T-cell (primary cell): ENCODE data around the gene FAM210B. TPM values are rescaled to one million over a fixed set of nuclear protein-coding genes. Genes with fewer than 3 reads are reported as not detected.

ENCODE experiments used
- ATAC-seq, 4 experiments: fragments of 200-7000 bp in 3 of 4; fragments of 150-1000 bp in 1 of 4; cut with Tn5 transposase; replicated peaks in 1 of 4; 1 replicate in 3 of 4; 2 replicates in 1 of 4; pipeline ENCODE4 v1.10.0; 2021; ENCODE audit warnings: moderate library complexity in 3 of 4, mild to moderate bottlenecking in 2 of 4, moderate number of reproducible peaks in 1 of 4
- CTCF ChIA-PET, 2 donors: fragments of 300-600 bp; sonication (Branson Sonifier 250); formaldehyde crosslinking; loops; one replicate each; lab custom pipeline; 2022; ENCODE audit warnings: antibody characterized with exemption in 2 of 2; lab: Charles Lee
- POLR2A ChIA-PET, 2 donors: fragments of 300-600 bp; sonication (Branson Sonifier 250); formaldehyde crosslinking; loops; one replicate each; lab custom pipeline; 2022; ENCODE audit warnings: antibody characterized with exemption in 2 of 2; lab: Charles Lee
- DNase-seq, 35 experiments: peaks; one replicate each; pipeline versions ENCODE4 v3.0.0 to v3.0.0-alpha.2; 2013 to 2023
- H3K27ac ChIP-seq: one replicate; pipeline ENCODE4 v1.5.1; 2013; ENCODE audit warnings: low read length
- H3K27me3 ChIP-seq, 2 experiments: replicated peaks in 1 of 2; 1 replicate in 1 of 2; 2 replicates in 1 of 2; pipeline versions ENCODE4 v1.6.1 to v1.7.0; 2013; ENCODE audit warnings: low read length in 1 of 2, mixed read lengths in 1 of 2; ENCODE audit not compliant: control insufficient read depth in 2 of 2, insufficient read depth in 2 of 2; ENCODE audit errors: extremely low read depth in 1 of 2
- H3K36me3 ChIP-seq, 2 donors: 1 replicate in 1 of 2; 2 replicates in 1 of 2; pipeline versions ENCODE4 v1.6.1 to v1.7.0; 2013; ENCODE audit warnings: low read length in 1 of 2; ENCODE audit not compliant: control insufficient read depth in 2 of 2, insufficient read depth in 1 of 2; ENCODE audit errors: extremely low read depth in 1 of 2
- H3K4me1 ChIP-seq, 2 experiments: 1 replicate in 1 of 2; 2 replicates in 1 of 2; pipeline versions ENCODE4 v1.6.1 to v1.7.0; 2013; ENCODE audit warnings: low read length in 2 of 2, mixed read lengths in 1 of 2; ENCODE audit not compliant: insufficient read depth in 2 of 2, control insufficient read depth in 1 of 2; ENCODE audit errors: extremely low read depth in 1 of 2
- H3K4me3 ChIP-seq, 2 donors: 1 replicate in 1 of 2; 2 replicates in 1 of 2; pipeline versions ENCODE4 v1.5.1 to v1.7.0; 2013; ENCODE audit warnings: mild to moderate bottlenecking in 2 of 2, low read length in 1 of 2, moderate library complexity in 1 of 2; ENCODE audit not compliant: control insufficient read depth in 1 of 2; ENCODE audit errors: extremely low read depth in 1 of 2
- H3K9me3 ChIP-seq: 2 replicates; pipeline ENCODE4 v1.7.0; 2013
- H3K27ac Mint-ChIP-seq, 2 donors: one replicate each; pipeline ENCODE4 v1.8.0; 2020 to 2021; ENCODE audit warnings: mild to moderate bottlenecking in 2 of 2, mixed read lengths in 2 of 2
- H3K27me3 Mint-ChIP-seq, 2 donors: one replicate each; pipeline ENCODE4 v1.8.0; 2021 to 2022; ENCODE audit warnings: mixed read lengths in 2 of 2
- H3K36me3 Mint-ChIP-seq: one replicate; pipeline ENCODE4 v1.8.0; 2021; ENCODE audit warnings: mixed read lengths
- H3K4me1 Mint-ChIP-seq, 3 donors: one replicate each; pipeline ENCODE4 v1.8.0; 2020 to 2022; ENCODE audit warnings: mixed read lengths in 3 of 3, mild to moderate bottlenecking in 1 of 3
- H3K4me3 Mint-ChIP-seq, 3 donors: one replicate each; pipeline ENCODE4 v1.8.0; 2020 to 2022; ENCODE audit warnings: mild to moderate bottlenecking in 3 of 3, mixed read lengths in 3 of 3, moderate library complexity in 3 of 3
- H3K9me3 Mint-ChIP-seq, 3 donors: one replicate each; pipeline ENCODE4 v1.8.0; 2020 to 2022; ENCODE audit warnings: mixed read lengths in 3 of 3
- WGBS: methylation state at CpG from one replicate; pipeline ENCODE4 v1.1.5; 2013; ENCODE audit warnings: missing lambda C conversion rate; ENCODE audit not compliant: insufficient coverage; 5-methylcytosine and 5-hydroxymethylcytosine counted together
- total RNA-seq, 35 experiments: library from RNA in 6 of 35; stranded (reverse) in 6 of 35; fragments of 120-200 nt in 1 of 35; gene quantifications; one replicate each; pipeline versions ENCODE4 v1.2.1 to v1.2.4 and lab custom pipeline; 2013 to 2026

FAM210B gene
- total RNA-seq, 5 donors from 2014 or later (not counting 1 experiment from before 2014, with no cell fraction given): 17.2 to 23.9 (median 20.4) TPM

GRCh38 chr20:56362833-56363413 is 4.1 kb downstream of the FAM210B start:
- Mint-ChIP-seq H3K4me3 (no peak overlapping the region), H3K27me3 (no peaks in the 10 kb centered on the region), H3K9me3 (no peaks in the 10 kb centered on the region), H3K27ac (no peak overlapping the region), H3K4me1 (peaks cover 14 to 27% (median 24%) of the 10 kb centered on the region in 3 donors), H3K36me3 (peaks cover 26% of the 10 kb centered on the region)
- ATAC-seq (no peak), DNase-seq (no peak)
- no peaks in the 10 kb centered on the region for H3K27me3 ChIP-seq
- H3K4me3 ChIP-seq: no peak overlapping the region
- no peak overlapping the region for H3K27ac ChIP-seq
- CTCF ChIA-PET: interaction anchor here in 1 of 2 donors (0.6 kb wide), 1 partner anchor 54 kb away, joined by 4 read pairs; no protein-coding TSS in a partner anchor
- H3K36me3 ChIP-seq: peaks cover 3 to 15% of the 10 kb centered on the region in 2 donors
- no CpG with 5 or more reads among the region's 8 CpGs for WGBS
- H3K4me1 ChIP-seq: peaks cover 0 to 19% of the 10 kb centered on the region in 2 experiments
- no peaks in the 10 kb centered on the region for H3K9me3 ChIP-seq
- POLR2A ChIA-PET: no interaction called here

GRCh38 chr20:56363491-56363890 is 4.7 kb downstream of the FAM210B start:
- POLR2A ChIA-PET: no interaction called here
- H3K9me3 ChIP-seq: no peaks in the 10 kb centered on the region
- no peak for ATAC-seq

GRCh38 chr20:56368351-56369134 is 9.8 kb downstream of the FAM210B start:
- no peak overlapping the region for H3K27ac ChIP-seq
- no peaks in the 10 kb centered on the region for H3K9me3 ChIP-seq
- ChIA-PET CTCF (no interaction called here), POLR2A (no interaction called here)
- Mint-ChIP-seq H3K27ac (no peak overlapping the region), H3K36me3 (peaks cover 45% of the 10 kb centered on the region), H3K4me1 (peaks cover 0 to 7% (median 6%) of the 10 kb centered on the region in 3 donors), H3K9me3 (no peaks in the 10 kb centered on the region), H3K4me3 (no peak overlapping the region), H3K27me3 (no peaks in the 10 kb centered on the region)
- ATAC-seq (no peak), DNase-seq (no peak)
- H3K36me3 ChIP-seq: peaks cover 0 to 16% of the 10 kb centered on the region in 2 donors
- no peaks in the 10 kb centered on the region for H3K27me3 ChIP-seq
- H3K4me3 ChIP-seq: no peak overlapping the region
- WGBS: 93% methylated on average over 2 of the region's 6 CpGs
- H3K4me1 ChIP-seq: no peaks in the 10 kb centered on the region

More at GRCh38 chr20:56363491-56363890, 4.7 kb downstream of the FAM210B start:
- Mint-ChIP-seq H3K4me3 (no peak overlapping the region), H3K27ac (no peak overlapping the region), H3K27me3 (no peaks in the 10 kb centered on the region), H3K36me3 (peaks cover 30% of the 10 kb centered on the region), H3K4me1 (peaks cover 14 to 21% (median 19%) of the 10 kb centered on the region in 3 donors), H3K9me3 (no peaks in the 10 kb centered on the region)
- peaks cover 3 to 17% of the 10 kb centered on the region in 2 donors for H3K36me3 ChIP-seq
- peaks cover 0 to 19% of the 10 kb centered on the region in 2 experiments for H3K4me1 ChIP-seq
- H3K27me3 ChIP-seq: no peaks in the 10 kb centered on the region
- no peak for DNase-seq
- no peak overlapping the region for H3K27ac ChIP-seq
- no peak overlapping the region for H3K4me3 ChIP-seq
- CTCF ChIA-PET: no interaction called here
- WGBS: 97% methylated on average over 3 of the region's 6 CpGs

GRCh38 chr20:56369179-56369578 is 10.4 kb downstream of the FAM210B start:
- Mint-ChIP-seq H3K4me1 (peaks cover 0 to 7% (median 6%) of the 10 kb centered on the region in 3 donors), H3K36me3 (peaks cover 45% of the 10 kb centered on the region), H3K27me3 (no peaks in the 10 kb centered on the region), H3K4me3 (no peak overlapping the region), H3K27ac (no peak overlapping the region), H3K9me3 (no peaks in the 10 kb centered on the region)
- peaks cover 0 to 15% of the 10 kb centered on the region in 2 donors for H3K36me3 ChIP-seq
- H3K27me3 ChIP-seq: no peaks in the 10 kb centered on the region
- DNase-seq (no peak), ATAC-seq (no peak)
- no peaks in the 10 kb centered on the region for H3K4me1 ChIP-seq
- no peak overlapping the region for H3K27ac ChIP-seq
- ChIA-PET POLR2A (no interaction called here), CTCF (no interaction called here)
- H3K9me3 ChIP-seq: no peaks in the 10 kb centered on the region
- no CpG with 5 or more reads among the region's 4 CpGs for WGBS
- H3K4me3 ChIP-seq: no peak overlapping the region

- Mint-ChIP-seq H3K27ac (no peak overlapping the region), H3K4me1 (peaks cover 0 to 14% (median 7%) of the 10 kb centered on the region in 3 donors), H3K4me3 (no peak overlapping the region), H3K9me3 (no peaks in the 10 kb centered on the region), H3K36me3 (peaks cover 28% of the 10 kb centered on the region), H3K27me3 (no peaks in the 10 kb centered on the region)
- no peaks in the 10 kb centered on the region for H3K4me1 ChIP-seq
- H3K4me3 ChIP-seq: no peak overlapping the region
- H3K27me3 ChIP-seq: no peaks in the 10 kb centered on the region
- ChIA-PET POLR2A (no interaction called here), CTCF (no interaction called here)
- no peak overlapping the region for H3K27ac ChIP-seq
- peaks cover 0 to 2% of the 10 kb centered on the region in 2 donors for H3K36me3 ChIP-seq
- no peaks in the 10 kb centered on the region for H3K9me3 ChIP-seq
- ATAC-seq (no peak), DNase-seq (no peak)
- WGBS: 100% methylated on average over 5 of the region's 11 CpGs
Observed at GRCh38 chr20:56371977-56372376, 13.2 kb downstream of the FAM210B start.

GRCh38 chr20:56372850-56373249 is 14.1 kb downstream of the FAM210B start:
- DNase-seq (no peak), ATAC-seq (peak in 1 of 4 experiments; percentile 24)
- Histone ChIP-seq H3K4me3 (no peak overlapping the region), H3K36me3 (peaks cover 0 to 2% of the 10 kb centered on the region in 2 donors), H3K4me1 (no peaks in the 10 kb centered on the region), H3K27ac (peak overlapping the region; percentile 21), H3K9me3 (no peaks in the 10 kb centered on the region), H3K27me3 (no peaks in the 10 kb centered on the region)
- 22% methylated on average over 1 of the region's 1 CpG for WGBS
- Mint-ChIP-seq H3K27ac (peak overlapping the region; percentile 22 to 45), H3K27me3 (no peaks in the 10 kb centered on the region), H3K9me3 (no peaks in the 10 kb centered on the region), H3K4me3 (no peak overlapping the region), H3K36me3 (peaks cover 25% of the 10 kb centered on the region), H3K4me1 (peaks cover 0 to 14% (median 7%) of the 10 kb centered on the region in 3 donors)
- POLR2A ChIA-PET: no interaction called here
- CTCF ChIA-PET: interaction anchor here in 1 of 2 donors (0.7 kb wide), 1 partner anchor 1683 kb away, joined by 3 read pairs; no protein-coding TSS in a partner anchor
